GM21528 (cell line): ENCODE data around the gene KRTAP5-5.
"Not testable (repeated sequence)": the region's sequence is repeated elsewhere in the genome, so short reads cannot be mapped to it uniquely, and the experiment has no call there.

ENCODE experiments used
- ATAC-seq: cut with Tn5 transposase; IDR thresholded peaks from one replicate; pipeline ENCODE4 v1.9.1; 2021; ENCODE audit warnings: mild to moderate bottlenecking, moderate library complexity; ENCODE audit not compliant: unreplicated experiment, low FRiP score

KRTAP5-5 gene

GRCh38 chr11:1629326-1630185 is at the start of gene KRTAP5-5:
TSS of gene KRTAP5-5 (plus strand) at chr11:1629775. CDS start at chr11:1629841, 66 bp downstream.
- ATAC-seq: no peak

GRCh38 chr11:1581976-1582375 is 47.6 kb upstream of the KRTAP5-5 start:
- ATAC-seq: no peak

- ATAC-seq: not testable (repeated sequence)
Observed at GRCh38 chr11:1582909-1583308, 46.7 kb upstream of the KRTAP5-5 start.

GRCh38 chr11:1584661-1585370 is 44.8 kb upstream of the KRTAP5-5 start, which contains the start of gene KRTAP5-1:
TSS of gene KRTAP5-1 (minus strand) at chr11:1585283. CDS start at chr11:1585249, 34 bp downstream.
- ATAC-seq: not testable (repeated sequence)

- ATAC-seq: no peak
Observed at GRCh38 chr11:1586699-1587098, 42.9 kb upstream of the KRTAP5-5 start.

- not testable (repeated sequence) for ATAC-seq
Observed at GRCh38 chr11:1589191-1589963, 40.2 kb upstream of the KRTAP5-5 start.

GRCh38 chr11:1589996-1590395 is 39.6 kb upstream of the KRTAP5-5 start:
- ATAC-seq: no peak

- ATAC-seq: no peak
Observed at GRCh38 chr11:1592628-1593027, 36.9 kb upstream of the KRTAP5-5 start.

- ATAC-seq: not testable (repeated sequence)
Observed at GRCh38 chr11:1595994-1596575, 33.5 kb upstream of the KRTAP5-5 start.

GRCh38 chr11:1596576-1597121 is 32.9 kb upstream of the KRTAP5-5 start:
- not testable (repeated sequence) for ATAC-seq

- no peak for ATAC-seq
Observed at GRCh38 chr11:1597331-1597993, 32.1 kb upstream of the KRTAP5-5 start.

GRCh38 chr11:1597994-1598380 is 31.6 kb upstream of the KRTAP5-5 start, which contains the start of gene KRTAP5-2:
TSS of gene KRTAP5-2 (minus strand) at chr11:1598294. CDS start at chr11:1598250, 44 bp downstream.
- ATAC-seq: no peak

GRCh38 chr11:1598406-1598805 is 31.2 kb upstream of the KRTAP5-5 start:
- not testable (repeated sequence) for ATAC-seq

GRCh38 chr11:1598816-1599215 is 30.8 kb upstream of the KRTAP5-5 start:
- ATAC-seq: no peak

GRCh38 chr11:1600626-1601025 is 28.9 kb upstream of the KRTAP5-5 start:
- ATAC-seq: no peak

GRCh38 chr11:1601663-1602062 is 27.9 kb upstream of the KRTAP5-5 start:
- ATAC-seq: not testable (repeated sequence)

- no peak for ATAC-seq
Observed at GRCh38 chr11:1603629-1604028, 25.9 kb upstream of the KRTAP5-5 start.

- ATAC-seq: no peak
Observed at GRCh38 chr11:1604181-1604580, 25.4 kb upstream of the KRTAP5-5 start.

- no peak for ATAC-seq
Observed at GRCh38 chr11:1604711-1605110, 24.9 kb upstream of the KRTAP5-5 start.
